GF-D8 (cell line): ENCODE data around the gene ZFHX3.
"Not testable (repeated sequence)": the region's sequence is repeated elsewhere in the genome, so short reads cannot be mapped to it uniquely, and the experiment has no call there.

Experiments
- DNase-seq: peaks from one replicate; lab custom pipeline; 2025; lab: John Stamatoyannopoulos, UW

Gene ZFHX3

DNA sequence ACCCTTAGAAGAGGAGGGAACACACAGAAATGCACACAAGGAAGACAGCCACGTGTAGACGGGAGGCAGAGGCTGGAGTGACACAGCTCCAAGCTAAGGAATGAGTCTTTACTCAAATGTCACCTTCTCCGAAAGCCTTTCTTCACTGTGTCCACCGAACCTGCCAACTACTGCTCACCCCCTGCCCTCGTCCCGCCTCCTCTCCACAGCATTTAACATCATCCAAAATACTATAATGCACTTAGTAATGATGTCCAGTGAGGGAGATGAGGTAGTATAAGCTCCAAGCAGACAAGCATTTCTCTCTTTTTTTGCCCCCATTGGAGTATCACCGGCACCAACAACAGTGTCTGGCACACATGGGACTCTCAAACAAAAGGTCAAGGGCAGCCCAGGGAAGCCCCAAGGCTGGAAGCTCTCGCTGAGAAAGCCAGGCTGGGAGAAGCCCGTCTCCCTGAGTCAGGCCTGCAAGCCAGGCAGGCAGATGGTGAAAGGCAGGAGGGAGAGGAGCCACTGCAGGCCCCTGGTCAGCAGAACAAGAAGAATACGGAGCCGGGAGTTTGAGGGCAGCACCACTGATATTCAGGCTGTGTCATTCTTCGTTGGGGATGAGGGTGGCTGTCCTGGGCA is 25.9 kb downstream of the ZFHX3 start:
- no peak for DNase-seq

DNA sequence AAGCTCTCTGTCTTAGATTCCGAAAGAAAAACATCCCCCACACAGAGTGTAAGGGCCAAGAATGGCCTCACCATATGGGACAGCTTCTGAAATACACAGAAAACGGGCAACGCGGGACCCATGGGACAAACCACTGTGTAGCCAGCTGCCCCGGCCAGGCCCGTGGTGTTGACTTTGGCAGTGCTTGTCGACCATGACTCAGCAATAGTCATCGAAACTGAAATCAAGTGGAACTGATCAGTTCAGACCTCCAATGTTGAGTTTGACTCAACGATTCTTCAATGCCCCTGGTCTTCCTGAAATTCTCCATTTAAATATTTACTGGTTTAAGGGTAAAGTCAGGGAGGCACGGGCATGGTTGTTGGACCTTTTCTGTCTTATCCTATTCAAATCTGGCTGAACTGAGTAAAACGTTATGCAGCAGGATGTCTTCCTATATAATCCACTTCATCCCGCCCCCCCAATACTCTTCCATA is 27.5 kb downstream of the ZFHX3 start:
- no peak for DNase-seq

DNA sequence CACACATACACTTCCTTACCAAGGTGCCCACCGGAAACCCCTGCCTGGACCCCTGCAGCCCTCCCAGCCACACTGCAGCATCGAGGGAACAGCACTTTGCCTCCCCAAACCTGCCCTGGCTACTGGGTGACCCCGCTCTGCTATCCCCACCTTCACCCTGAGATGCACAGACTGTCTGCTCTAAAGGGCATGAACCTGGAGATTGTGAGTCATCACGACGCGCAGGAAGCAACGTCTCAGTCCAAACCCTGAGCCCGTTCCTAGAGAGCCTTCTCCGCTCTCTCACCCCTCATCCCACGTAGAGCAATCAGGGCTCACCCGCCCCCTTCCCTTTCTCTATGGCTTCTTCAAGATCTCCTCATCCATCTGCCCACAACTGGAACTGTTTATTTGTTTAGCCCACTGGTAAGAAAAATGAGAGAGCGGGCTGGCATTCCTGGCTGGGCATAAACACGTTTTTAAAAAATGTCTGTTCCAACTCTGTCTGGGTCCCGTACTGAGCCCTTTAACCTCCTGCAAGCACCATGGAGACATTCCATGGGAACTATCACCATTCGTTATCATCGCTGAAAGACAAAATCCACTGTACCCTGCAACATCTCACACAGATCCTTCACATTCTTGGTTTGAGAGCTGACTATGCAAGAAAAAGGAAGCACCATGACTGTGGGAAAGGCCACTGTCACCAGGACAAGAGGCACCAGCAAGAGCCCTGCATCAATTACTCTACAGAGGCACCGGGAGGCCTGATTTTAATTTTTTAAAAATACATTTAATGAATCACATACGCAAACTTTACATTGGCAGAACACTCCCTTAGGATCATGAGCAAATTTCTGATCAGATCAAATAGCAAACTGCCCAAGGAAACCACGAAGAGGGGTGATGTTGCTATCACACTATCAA is 28.2 kb downstream of the ZFHX3 start:
- no peak for DNase-seq

DNA sequence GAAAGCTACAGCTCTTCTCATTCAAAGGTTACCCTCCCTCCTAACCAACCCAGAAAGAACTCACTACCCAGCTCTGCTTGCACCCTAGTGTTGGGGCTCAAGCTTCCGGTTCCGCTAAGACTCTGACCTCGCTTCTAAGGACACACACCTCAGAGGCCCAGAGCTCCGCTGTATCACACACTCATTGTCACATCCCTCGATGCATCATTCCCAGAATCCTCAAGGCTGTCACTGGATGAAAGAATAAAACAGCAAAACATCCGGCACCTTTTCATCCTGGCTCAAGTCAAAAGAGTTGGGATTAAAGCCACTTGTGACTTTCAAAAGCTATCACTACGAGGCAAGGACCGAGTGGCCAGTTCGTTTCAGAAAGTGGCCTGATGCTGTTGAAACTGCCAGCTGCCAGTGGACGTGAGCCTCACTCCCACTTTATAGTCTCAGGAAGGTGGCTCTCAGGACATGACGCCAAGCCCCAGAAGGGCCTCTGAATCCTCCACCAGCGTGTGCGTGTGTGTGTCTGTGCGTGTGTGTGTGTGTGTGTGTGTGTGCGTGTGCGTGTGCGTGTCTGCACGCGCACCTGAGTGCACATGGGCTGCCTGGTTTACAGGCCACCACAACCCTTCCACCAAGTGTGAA is 29.0 kb downstream of the ZFHX3 start:
- no peak for DNase-seq

DNA sequence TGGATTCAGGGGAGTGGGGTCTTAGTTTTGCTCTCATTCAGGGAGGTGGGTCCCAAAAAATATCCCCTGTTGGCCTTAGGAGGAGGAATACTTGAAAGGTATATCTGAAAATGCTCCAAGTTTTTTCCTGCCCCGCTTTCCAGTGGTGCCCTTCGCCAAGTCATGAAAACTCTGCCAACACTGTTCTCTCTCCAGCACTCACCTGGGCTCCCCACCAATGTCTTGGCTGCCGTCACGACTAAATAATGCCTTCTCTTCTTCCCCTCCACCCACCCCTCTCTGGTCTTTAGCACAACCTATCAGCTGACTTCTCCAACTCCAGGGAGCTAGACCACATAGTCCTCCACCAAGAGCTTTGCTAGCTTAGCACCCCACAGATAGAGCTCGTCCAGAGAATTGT is 30.6 kb downstream of the ZFHX3 start:
- DNase-seq: no peak

DNA sequence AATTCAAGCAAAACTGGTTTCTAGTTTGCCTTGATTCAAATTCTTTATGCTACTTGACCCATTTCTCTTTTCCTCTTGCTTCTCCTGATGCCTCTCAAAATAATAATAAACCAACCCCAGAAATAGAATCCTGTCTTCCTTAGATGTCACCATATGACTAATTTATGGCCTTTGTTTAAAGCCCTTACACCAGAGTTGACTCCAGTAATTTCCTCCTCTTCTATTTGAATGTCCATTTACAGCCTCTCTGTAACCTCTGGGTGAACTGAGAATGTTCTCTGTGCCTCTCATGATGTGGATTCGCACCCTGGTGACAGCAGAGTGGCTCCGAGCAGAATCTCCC is 31.5 kb downstream of the ZFHX3 start:
- DNase-seq: no peak

DNA sequence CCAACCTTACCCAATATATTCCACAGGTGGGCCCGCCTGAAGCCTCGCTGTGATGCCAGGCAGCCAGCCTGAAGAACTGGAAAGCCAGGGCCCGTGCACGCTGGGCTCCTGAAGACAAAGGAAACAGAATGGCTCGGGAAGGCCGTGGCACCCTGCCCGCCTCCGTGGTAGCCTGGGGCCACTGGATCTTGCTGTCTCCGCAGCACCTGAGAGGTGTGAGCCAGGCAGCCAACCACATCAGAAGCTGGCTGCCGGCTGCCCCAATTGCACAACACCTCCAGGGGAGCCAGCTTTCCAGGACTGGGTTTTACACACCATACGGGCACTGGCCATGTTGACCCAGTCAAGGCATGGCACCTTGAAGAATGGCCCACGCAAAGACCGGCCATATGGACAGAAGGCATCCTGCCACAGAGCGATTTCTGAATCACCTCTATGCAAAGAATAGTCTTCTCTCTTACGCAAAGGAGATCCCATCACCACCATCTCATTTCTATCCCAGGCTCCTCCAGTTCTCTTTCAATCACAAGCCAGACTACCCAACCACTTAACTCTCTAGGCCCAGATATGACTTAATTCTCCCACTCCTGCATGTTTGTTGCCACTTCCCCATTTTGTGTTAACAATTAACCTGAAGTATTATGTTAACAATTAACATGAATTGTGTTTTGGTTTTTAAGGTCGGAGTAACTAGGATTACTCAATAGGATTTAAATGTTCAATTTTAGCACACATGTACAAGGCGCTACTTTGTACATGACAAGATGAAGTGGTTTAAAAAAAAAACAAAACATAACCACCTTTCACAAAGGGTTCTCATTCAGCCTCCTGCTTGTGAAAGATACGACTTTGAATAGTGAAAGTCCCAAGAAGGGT is 32.1 kb downstream of the ZFHX3 start:
- DNase-seq: no peak

DNA sequence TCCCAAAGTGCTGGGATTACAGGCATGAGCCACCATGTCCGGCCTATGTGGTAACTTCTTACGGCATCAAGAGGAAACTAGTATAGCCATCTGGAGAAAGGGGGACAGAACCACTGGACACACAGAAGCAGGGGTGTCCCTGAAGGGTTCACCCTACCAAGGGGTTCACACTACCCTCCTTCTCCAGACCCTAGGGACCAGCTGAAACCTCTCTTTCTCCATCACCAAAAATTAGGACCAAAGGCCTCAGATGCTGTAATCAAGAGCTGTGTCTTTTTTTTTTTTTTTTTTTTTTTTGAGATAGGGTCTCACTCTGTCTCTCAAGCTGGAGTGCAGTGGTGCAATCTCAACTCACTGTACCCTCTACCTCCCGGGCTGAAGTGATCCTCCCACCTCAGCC is 33.2 kb downstream of the ZFHX3 start:
- no peak for DNase-seq

DNA sequence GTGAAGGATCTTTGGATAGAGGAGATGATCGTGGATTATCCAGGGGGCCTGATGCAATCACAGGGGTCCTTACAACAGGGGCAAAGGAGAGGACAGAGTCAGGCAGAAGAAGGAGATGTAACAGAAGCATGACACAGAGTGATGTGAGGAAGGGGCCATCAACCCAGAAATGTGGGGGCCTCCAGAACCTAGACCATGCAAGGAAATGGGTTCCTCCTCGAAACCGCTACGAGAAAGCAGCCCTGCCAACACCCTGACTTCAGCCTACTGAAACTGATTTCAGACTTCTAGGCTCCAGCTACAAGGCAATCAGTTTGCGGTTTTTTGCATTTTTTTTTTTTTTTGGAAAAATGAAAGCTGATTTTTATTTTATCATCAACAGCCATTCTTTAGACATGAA is 34.0 kb downstream of the ZFHX3 start:
- DNase-seq: no peak

DNA sequence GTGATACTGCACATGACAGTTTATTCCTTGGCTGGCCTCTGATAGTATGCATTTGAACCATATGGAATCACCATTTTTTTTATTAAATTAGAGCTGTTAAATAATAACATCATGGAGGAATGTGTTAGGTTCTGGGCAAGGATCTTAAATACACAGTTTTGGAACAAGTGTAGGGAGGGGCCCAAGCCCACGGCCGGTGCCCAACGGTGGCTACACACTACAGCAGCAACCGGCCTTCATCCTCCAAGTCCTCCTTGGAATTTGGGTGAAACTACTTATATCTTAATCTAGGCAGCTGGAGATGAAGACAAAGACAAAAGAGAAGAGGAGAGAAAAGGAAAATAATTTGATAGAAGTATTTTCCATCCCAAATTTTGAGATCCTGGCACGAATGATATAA is 35.6 kb downstream of the ZFHX3 start:
- no peak for DNase-seq

DNA sequence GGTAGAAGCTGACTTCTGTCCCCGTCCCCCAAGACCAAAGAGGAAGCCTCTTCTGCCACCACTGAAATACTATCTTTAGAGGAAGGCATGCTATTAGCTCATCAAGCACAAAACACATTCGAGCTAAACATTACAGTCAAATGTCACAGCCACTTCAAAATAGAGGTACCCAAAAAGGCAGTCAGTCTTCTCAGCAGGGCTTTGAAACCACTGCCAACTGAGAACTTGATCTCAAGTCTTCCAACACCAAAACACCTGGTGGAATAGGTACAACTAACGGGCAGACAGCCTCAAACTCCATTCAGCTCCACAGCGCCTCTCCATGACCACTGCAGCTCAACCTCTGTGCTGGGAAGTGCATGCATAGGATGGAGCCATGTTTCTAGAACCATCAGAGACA is 36.0 kb downstream of the ZFHX3 start:
- DNase-seq: no peak

DNA sequence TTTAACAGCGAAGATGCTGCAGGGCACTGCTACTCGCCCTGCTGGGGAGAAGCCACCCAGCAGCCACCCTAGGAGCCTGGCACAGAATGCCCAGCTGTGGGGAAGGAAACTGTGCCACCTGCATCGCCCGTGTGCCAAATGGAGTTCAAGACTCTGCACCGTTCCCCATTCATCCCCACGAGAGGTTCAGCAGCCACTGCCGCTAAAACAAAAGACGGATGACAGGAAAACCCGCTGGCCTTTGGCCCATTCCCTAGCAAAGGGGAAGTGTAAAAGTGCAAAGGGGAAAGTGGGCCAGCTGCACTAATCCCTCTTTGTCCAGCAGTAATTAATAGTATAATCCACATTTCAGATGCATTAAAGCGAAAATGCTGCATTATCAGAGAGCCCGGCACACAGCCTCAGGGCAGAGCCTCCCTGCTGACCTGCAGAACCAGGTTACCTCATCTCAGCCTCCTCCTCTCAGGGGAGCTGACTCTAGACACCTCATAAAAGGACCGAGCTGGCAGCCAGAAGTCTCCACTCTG is 37.7 kb downstream of the ZFHX3 start:
- DNase-seq: no peak

DNA sequence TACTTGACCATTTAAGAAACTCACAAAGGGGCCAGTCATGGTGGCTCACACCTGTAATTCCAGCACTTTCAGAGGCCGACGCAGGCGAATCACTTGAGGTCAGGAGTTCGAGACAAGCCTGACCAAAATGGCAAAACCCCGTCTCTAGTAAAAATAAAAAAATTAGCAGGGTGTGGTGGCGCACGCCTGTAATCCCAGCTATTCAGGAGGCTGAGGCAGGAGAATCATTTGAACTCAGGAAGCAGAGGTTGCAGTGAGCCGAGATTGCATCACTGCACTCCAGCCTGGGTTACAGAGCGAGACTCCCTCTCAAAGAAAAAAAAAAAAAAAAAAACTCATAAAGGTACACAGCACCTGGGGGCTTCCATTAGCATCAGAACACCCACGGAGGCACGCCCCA is 38.2 kb downstream of the ZFHX3 start:
- not testable (repeated sequence) for DNase-seq

DNA sequence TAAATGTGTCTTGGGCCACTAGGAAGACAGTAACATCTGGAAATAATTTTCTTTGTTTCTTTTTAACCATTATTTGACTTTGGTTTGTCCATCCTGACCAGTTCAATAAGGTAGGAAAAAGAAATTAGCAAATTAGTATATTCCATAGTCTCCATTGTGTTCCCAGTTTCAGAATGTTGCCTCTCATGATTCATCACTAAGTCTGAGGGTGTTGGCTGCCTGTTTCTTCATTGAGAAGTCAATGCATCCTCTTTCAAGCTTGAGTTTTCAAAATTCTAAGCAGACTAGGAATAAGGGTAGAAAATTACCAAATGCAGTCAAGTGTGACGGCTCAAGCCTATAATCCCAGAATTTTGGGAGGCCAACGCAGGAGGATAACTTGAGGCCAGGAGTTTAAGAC is 41.9 kb downstream of the ZFHX3 start:
- DNase-seq: no peak

DNA sequence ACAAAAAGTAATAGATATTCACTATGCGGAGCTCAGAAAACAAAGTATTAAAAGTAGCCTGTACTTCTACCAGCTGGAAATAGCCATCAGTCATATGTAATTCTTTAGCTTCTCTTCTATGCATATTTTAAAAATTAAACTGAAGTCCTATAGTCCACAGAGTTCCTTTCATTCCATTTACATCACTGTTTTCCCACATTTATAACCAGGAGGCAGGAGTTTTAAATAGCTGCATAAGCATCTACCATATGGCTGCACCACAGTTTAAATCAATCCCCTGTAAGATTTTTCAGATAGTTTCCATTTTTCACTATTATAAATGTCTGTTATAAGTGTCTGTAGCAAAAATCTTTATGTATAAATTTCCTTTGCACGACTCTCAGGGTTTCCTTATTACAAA is 45.1 kb downstream of the ZFHX3 start:
- no peak for DNase-seq

DNA sequence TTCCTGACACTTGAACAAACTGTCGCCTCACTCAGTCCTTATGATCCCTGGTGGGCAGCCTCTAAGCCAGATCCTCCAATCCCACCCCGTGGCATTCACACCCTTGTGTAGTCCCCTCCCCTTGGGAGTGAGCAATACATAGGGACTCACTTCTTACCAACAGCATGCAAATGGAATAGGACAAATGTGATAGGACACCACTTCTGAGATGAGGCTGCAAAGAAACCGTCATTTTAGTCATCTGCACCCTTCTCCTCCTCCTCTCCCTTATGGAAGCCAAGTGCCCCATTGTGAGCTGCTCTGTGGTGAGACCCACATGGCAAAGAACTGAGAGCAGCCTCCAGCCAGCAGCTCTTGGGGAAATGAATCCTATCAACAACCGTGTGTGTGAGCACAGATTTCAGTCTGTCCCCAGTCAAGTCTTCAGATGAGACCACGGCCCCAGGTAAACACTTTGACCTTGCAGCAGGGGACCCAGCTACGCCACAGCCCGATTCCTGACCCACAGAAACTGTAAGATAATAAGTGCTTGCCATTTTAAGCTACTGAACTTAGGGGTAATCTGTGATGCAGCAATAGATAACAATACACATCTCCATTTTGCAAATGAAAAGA is 46.9 kb downstream of the ZFHX3 start:
- no peak for DNase-seq

DNA sequence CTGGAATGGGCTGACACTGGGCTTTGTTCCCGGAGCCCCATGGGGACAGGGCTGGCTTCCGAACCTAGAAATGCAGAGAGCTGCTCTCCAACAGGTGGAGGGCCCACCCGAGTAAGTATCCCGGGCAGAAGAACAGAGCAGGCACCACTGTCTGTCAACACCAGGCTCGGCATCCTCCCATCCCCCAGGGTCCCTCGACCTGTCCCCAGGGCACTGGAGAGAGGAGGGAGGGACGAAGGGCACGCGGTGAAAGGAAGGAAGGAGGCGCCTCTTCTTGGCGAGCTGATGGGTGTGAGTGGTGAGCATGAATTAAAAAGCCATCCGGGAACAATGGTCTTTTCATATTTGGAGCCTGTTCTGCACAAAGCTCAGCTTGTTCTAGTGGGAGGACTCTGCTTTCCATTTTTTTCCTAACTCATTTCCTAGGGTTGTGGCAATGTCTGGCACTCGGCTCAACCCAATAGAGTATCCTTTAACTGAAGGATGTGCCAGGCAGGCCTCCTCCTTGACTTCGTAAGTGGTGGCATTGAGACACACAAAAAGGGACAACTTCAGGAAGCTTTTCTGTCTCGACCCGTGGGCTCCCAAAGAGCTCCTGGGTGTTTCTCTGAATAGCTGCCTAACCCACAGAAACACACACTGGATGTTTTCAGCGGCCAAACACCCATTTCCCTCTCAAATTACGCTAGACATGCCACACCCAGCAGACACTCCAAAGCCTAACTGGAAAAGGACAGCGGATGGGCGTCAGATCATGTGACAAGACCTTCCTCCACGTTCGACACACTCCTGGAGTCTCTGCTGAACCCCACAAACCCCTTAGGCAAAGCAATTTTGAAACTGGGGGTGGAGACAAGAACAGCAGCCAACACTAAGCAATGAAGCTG is 47.7 kb downstream of the ZFHX3 start:
- DNase-seq: no peak

DNA sequence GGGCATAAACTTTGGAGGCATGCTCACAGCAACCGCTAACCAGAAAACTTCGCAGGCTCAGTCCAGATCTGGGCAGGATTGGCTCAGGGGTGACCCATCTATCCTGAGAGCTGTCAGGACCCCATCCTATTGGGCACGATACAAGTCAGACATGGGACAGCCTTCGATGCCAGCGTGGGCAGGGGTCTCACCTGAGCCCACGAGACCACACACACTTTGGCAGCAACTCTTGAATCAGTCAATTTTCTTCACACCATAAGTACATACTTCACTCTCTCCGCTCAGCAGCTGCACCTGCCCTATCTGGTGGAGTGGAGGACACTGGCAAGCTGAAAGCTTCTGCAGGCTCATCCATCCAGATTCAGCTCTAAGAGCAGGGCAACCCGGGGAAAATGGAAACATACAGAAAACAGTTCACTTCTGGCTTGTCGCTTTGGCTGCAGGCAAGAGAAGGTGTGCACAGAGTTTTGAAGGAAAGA is 48.3 kb downstream of the ZFHX3 start:
- no peak for DNase-seq

DNA sequence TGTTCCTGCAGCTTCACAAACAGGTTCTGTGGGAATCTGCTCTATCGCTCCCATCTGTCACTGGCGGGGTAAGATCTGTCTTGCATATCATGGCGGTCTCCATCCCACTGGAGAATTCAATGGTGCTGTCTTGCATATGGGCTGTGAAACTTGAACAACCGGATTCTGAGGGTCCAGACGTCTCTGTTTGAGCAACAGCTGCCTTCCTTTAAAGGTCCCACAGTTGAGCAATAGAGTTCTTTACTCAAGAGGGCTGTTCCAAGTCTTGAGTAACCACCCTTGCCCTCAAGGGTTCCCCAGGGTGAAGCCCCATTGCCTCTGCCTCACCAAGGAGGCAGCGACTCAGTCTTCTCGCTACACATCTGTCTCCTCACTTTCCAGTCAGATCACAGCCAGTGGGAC is 50.8 kb downstream of the ZFHX3 start:
- peak; percentile 30 for DNase-seq
